D721Med (cell line): ENCODE data around the gene UGT8.

ENCODE experiments used
- DNase-seq: peaks from one replicate; pipeline ENCODE4 v3.0.0; 2011; ENCODE audit warnings: low spot score; ENCODE audit not compliant: insufficient read length
- FAIRE-seq: peaks from 2 replicates; lab custom pipeline; 2011; peaks lifted over from hg19 to GRCh38; lab: Jason Lieb, UNC
- TF ChIP-seq, protein P1 (sequence below): IDR thresholded peaks from 2 replicates; pipeline ENCODE4 v1.5.1; 2012; ENCODE audit warnings: mild to moderate bottlenecking, control low read depth; ENCODE audit not compliant: insufficient read depth; ENCODE audit errors: missing control alignments

The UGT8 gene

DNA sequence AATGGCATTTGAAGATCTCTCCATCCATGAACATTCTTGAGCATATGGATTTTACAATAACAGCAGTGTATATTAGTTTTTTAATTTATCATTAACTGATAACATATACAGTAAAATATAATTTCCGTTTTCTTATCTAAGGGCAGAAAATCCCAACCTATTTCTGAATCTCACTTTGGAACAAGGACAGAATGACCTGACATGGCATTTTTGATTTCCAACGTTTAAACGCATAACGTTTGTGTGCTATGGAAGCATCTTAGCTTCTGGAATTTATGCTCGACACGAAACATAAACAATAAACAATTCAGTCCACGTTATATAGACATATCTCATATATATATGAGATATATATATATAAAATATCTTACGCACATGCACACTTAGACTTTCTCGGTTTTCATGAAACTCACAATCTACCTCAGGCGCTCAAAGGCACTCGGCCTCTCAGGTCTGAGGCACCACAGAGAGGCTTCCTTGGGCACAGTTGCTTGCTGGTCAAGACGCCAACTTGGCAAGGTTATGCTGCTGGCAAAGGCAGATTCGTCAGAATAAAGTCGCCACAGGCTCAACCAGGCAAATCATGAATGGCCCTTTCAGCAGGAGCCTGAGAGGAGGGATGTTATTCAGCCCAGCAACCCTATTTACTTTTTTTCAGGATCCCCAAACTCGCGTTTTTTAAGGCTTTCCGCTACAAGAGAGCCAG lies 1.0 kb upstream of the UGT8 start:
- TF ChIP-seq, protein P1, sequence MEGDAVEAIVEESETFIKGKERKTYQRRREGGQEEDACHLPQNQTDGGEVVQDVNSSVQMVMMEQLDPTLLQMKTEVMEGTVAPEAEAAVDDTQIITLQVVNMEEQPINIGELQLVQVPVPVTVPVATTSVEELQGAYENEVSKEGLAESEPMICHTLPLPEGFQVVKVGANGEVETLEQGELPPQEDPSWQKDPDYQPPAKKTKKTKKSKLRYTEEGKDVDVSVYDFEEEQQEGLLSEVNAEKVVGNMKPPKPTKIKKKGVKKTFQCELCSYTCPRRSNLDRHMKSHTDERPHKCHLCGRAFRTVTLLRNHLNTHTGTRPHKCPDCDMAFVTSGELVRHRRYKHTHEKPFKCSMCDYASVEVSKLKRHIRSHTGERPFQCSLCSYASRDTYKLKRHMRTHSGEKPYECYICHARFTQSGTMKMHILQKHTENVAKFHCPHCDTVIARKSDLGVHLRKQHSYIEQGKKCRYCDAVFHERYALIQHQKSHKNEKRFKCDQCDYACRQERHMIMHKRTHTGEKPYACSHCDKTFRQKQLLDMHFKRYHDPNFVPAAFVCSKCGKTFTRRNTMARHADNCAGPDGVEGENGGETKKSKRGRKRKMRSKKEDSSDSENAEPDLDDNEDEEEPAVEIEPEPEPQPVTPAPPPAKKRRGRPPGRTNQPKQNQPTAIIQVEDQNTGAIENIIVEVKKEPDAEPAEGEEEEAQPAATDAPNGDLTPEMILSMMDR, result no peak
- no peak for DNase-seq
- no peak for FAIRE-seq

DNA sequence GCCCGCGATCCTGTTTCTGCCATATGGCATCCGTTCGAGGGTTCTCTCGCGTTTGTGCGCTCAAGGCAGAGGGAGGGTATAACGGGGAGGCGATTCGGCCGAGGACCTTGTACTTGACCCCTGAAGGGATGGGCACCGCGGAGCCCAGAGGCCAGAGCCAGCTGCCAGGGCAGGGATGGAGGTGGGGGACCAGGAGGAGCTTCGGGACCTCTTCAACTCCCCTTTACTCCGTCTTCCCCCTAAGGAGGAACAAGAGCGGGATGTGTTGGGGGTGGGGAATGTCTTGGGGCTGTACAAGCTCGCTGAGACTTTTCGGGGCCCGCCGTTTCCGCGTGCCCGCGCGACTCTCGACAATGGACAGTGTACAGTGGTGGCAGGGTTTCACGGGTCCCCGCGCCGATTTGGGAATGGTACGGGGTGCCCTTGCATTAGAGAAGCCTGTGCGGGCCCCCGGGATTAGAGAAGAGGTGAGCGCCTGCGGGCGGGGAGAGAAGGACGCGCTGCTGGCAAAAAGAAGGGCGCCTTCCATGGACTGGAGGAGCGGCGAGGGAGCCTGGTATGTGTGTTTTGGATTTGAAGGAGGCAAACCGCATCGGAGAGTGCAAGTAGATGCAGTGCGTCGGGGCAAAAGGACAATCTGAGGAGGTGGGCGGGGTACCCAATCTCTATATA lies 760 bp downstream of the UGT8 start:
- no peak for FAIRE-seq
- no peak for DNase-seq
- TF ChIP-seq, protein P1, result no peak

DNA sequence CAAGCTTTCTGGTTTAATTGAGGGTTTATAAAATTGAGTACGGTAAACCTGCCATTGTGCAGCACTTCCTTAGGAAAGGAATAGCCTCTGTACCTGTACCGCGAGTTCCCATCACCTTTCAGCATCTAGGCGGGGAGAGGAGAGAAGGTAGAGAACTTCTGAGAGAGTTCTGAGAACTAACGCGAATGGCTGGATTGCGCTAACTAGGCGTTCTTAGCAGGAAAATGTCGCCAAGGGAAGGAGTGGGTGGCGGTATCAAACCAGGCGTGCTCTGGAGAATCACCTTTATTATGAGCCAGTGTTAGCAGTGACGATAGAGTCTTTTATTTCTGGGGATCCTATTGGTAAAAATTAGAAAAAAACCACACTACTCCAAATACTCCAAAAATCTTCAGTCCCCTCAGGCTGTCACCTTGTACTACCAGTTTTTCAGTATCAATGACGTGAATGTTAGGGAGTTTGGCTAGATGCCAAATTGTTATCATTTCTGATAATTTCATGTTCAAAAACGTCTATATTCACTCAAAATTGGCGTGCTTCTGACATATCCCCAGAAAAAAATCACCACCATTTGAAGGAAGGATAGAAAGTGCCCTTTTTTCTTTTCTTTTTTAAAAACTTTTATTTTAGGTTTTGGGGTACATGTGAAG lies 1.4 kb downstream of the UGT8 start:
- FAIRE-seq (no peak), DNase-seq (no peak)

DNA sequence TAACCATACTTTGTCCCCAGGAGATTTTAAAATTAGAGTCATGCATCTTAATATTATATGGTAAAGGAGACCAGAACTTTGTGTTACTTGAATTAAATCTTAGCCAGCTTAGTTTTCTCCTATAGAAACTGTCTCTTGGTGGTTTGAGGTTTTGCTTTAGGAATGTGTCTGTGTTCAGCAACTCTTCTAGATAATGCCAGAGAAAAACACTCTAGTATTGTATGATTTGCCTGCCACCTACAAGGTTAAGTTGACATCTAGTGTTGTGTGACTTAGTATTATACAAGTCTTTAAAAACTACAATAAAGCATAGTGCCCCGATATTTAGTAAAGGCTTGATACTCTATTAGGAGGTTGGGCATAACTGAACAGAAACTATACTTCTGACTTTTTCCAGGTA lies 2.1 kb downstream of the UGT8 start:
- TF ChIP-seq, protein P1, result no peak
- FAIRE-seq (no peak), DNase-seq (no peak)

More for the DNA sequence above, 1.4 kb downstream of the UGT8 start:
- TF ChIP-seq, protein P1, result no peak

DNA sequence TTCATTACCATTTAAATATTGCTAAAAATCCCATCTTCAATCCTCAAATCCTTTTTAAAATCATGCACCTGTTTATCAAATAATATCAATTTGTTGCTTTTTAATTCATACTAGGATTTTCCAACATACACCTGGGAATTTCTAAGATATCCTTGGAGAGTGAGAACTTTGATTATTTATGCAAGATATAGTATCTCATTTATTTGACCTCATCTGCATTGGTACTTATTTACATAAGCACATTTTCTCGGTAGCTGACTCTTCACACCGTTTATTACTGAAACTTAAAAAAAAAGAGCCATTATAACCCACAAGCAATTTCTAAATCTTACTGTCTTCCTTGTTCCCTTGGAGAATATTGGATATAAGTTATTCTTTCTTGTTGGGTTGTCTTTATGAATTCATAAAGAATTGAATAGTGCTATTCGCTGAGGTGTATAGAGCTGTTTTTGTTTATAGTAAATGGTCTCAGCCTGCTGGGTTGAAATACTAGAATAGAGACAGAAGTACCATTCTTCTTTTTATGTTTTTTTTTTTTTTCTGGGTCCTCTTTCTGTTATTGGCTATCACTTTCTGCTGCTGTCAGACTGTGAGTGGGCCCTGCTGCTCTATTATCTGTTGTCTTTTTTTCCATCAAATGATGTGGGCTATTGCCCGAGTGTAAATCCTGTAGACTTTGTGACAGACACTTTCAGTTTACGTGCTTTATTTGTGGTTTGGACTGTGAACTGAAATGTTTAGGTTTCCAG lies 2.9 kb downstream of the UGT8 start:
- TF ChIP-seq, protein P1, result no peak
- DNase-seq (no peak), FAIRE-seq (no peak)

DNA sequence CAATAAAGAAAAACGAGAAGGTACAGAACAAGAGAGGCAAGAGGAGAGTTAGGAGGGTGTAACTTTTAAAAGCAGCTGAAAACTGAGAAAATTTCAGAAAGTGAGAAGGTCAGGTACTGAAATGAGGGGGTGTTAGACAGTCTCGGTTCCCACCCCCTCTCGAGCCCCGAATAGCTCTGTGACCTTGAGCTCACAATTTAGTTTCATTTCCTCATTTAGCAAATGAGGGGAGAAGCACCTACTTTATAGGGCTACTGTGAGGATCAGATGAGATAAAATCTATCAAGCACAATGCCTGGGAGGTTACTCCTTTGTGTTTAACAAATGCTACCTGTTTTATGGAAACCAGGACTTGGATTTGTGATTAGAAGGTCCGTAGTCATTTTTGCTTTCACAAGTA lies 4.9 kb downstream of the UGT8 start:
- TF ChIP-seq, protein P1, result no peak
- FAIRE-seq (no peak), DNase-seq (no peak)
